Activated CD4-positive, alpha-beta memory T cell treated with anti-CD3 and anti-CD28 coated beads, Interleukin-2, amount 10 ng/mL, durations not matched to agents 7 days and 5 days (primary cell): ENCODE results near the gene KRTAP19-7. TPM values are rescaled to one million over a fixed set of nuclear protein-coding genes. Genes with fewer than 3 reads are reported as not detected.

Source experiments
- CTCF ChIA-PET: fragments of 350-600 bp; sonication (Branson Sonifier 250); formaldehyde crosslinking; loops from one replicate; lab custom pipeline; 2021; ENCODE audit warnings: antibody characterized with exemption, inconsistent platforms; lab: Charles Lee
- POLR2A ChIA-PET: fragments of 350-600 bp; sonication (Branson Sonifier 250); formaldehyde crosslinking; loops from one replicate; lab custom pipeline; 2021; ENCODE audit warnings: antibody characterized with exemption; lab: Charles Lee
- DNase-seq: peaks from one replicate; pipeline ENCODE4 v3.0.0-alpha.2; 2020
- H3K27ac Mint-ChIP-seq: one replicate; pipeline ENCODE4 v1.8.0; 2021; ENCODE audit warnings: mild to moderate bottlenecking, mixed read lengths
- H3K27me3 Mint-ChIP-seq: one replicate; pipeline ENCODE4 v1.8.0; 2021; ENCODE audit warnings: mixed read lengths
- H3K36me3 Mint-ChIP-seq: one replicate; pipeline ENCODE4 v1.8.0; 2021; ENCODE audit warnings: low read depth, mixed read lengths
- H3K4me1 Mint-ChIP-seq: one replicate; pipeline ENCODE4 v1.8.0; 2021; ENCODE audit warnings: mixed read lengths
- H3K4me3 Mint-ChIP-seq: one replicate; pipeline ENCODE4 v1.8.0; 2021; ENCODE audit warnings: mild to moderate bottlenecking, mixed read lengths
- H3K9me3 Mint-ChIP-seq: one replicate; pipeline ENCODE4 v1.8.0; 2021; ENCODE audit warnings: mixed read lengths
- total RNA-seq, 2 experiments: library from RNA; stranded (reverse); gene quantifications; one replicate each; pipeline ENCODE4 v1.2.3, GENCODE V29; 2021

The KRTAP19-7 gene
- total RNA-seq, 2 experiments from 2014 or later = not detected

GRCh38 chr21:30555095-30555494 lies 6.0 kb downstream of the KRTAP19-7 start:
- Mint-ChIP-seq H3K27me3 (no peaks in the 10 kb centered on the region), H3K27ac (no peak overlapping the region), H3K36me3 (no peaks in the 10 kb centered on the region), H3K4me1 (no peaks in the 10 kb centered on the region), H3K9me3 (no peaks in the 10 kb centered on the region), H3K4me3 (no peak overlapping the region)
- ChIA-PET CTCF (no interaction called here), POLR2A (no interaction called here)
- no peak for DNase-seq

GRCh38 chr21:30552782-30553181 lies 8.3 kb downstream of the KRTAP19-7 start:
- POLR2A ChIA-PET = no interaction called here
- H3K9me3 Mint-ChIP-seq = no peaks in the 10 kb centered on the region
- H3K4me3 Mint-ChIP-seq = no peak overlapping the region
- DNase-seq = no peak
- H3K36me3 Mint-ChIP-seq = no peaks in the 10 kb centered on the region
- CTCF ChIA-PET = interaction anchor here (0.5 kb wide), 1 partner anchor 527 kb away, joined by 5 read pairs; no protein-coding TSS in a partner anchor
- H3K27ac Mint-ChIP-seq = no peak overlapping the region
- H3K4me1 Mint-ChIP-seq = no peaks in the 10 kb centered on the region
- H3K27me3 Mint-ChIP-seq = peaks cover 2% of the 10 kb centered on the region

- Mint-ChIP-seq H3K27ac (no peak within 1 kb of the TSS), H3K4me3 (no peak within 1 kb of the TSS), H3K36me3 (no peaks in the 10 kb centered on the region), H3K9me3 (no peaks in the 10 kb centered on the region), H3K4me1 (no peaks in the 10 kb centered on the region), H3K27me3 (no peaks in the 10 kb centered on the region)
- POLR2A ChIA-PET = no interaction called here
- no peak for DNase-seq
- CTCF ChIA-PET = no interaction called here
Observed at GRCh38 chr21:30541764-30542163, 19.4 kb downstream of the KRTAP19-7 start, which contains the start of gene KRTAP19-6. KRTAP19-6 (minus strand) TSS chr21:30541864; CDS start chr21:30541833, 31 bp downstream.

GRCh38 chr21:30518876-30519275 lies 42.2 kb downstream of the KRTAP19-7 start:
- DNase-seq = no peak
- Mint-ChIP-seq H3K27ac (no peak overlapping the region), H3K36me3 (no peaks in the 10 kb centered on the region), H3K27me3 (no peaks in the 10 kb centered on the region), H3K4me3 (no peak overlapping the region), H3K9me3 (no peaks in the 10 kb centered on the region), H3K4me1 (no peaks in the 10 kb centered on the region)
- ChIA-PET POLR2A (no interaction called here), CTCF (no interaction called here)

- no peaks in the 10 kb centered on the region for H3K4me1 Mint-ChIP-seq
- no peak for DNase-seq
- H3K27me3 Mint-ChIP-seq = no peaks in the 10 kb centered on the region
- POLR2A ChIA-PET = no interaction called here
- H3K27ac Mint-ChIP-seq = no peak overlapping the region
- H3K4me3 Mint-ChIP-seq = no peak overlapping the region
- no peaks in the 10 kb centered on the region for H3K9me3 Mint-ChIP-seq
- CTCF ChIA-PET = no interaction called here
- no peaks in the 10 kb centered on the region for H3K36me3 Mint-ChIP-seq
Observed at GRCh38 chr21:30515681-30516080, 45.4 kb downstream of the KRTAP19-7 start.

Other genes with a start within 250 kb of the KRTAP19-7 start
- not detected for gene KRTAP26-1, start 241.0 kb downstream of the KRTAP19-7 start, total RNA-seq
- not detected for gene KRTAP27-1, start 223.6 kb downstream of the KRTAP19-7 start, total RNA-seq
- not detected for gene KRTAP23-1, start 212.7 kb downstream of the KRTAP19-7 start, total RNA-seq
- gene KRTAP13-2, start 189.0 kb downstream of the KRTAP19-7 start, total RNA-seq = not detected
- gene KRTAP13-1, start 165.3 kb downstream of the KRTAP19-7 start, total RNA-seq = not detected
- gene KRTAP13-3, start 135.4 kb downstream of the KRTAP19-7 start, total RNA-seq = not detected
- gene KRTAP13-4, start 131.1 kb downstream of the KRTAP19-7 start, total RNA-seq = not detected
- not detected for gene KRTAP15-1, start 121.0 kb downstream of the KRTAP19-7 start, total RNA-seq
- gene KRTAP19-1, start 80.9 kb downstream of the KRTAP19-7 start, total RNA-seq = not detected
- gene KRTAP19-2, start 73.9 kb downstream of the KRTAP19-7 start, total RNA-seq = not detected
- gene KRTAP19-3, start 69.3 kb downstream of the KRTAP19-7 start, total RNA-seq = not detected
- not detected for gene KRTAP19-4, start 64.1 kb downstream of the KRTAP19-7 start, total RNA-seq
- gene KRTAP19-5, start 59.2 kb downstream of the KRTAP19-7 start, total RNA-seq = not detected
- not detected for gene KRTAP19-6, start 19.4 kb downstream of the KRTAP19-7 start, total RNA-seq
- not detected for gene KRTAP22-2, start 29.1 kb upstream of the KRTAP19-7 start, total RNA-seq
- gene KRTAP6-3, start 31.1 kb upstream of the KRTAP19-7 start, total RNA-seq = not detected
- gene KRTAP6-2, start 37.6 kb upstream of the KRTAP19-7 start, total RNA-seq = not detected
- not detected for gene KRTAP22-1, start 39.8 kb upstream of the KRTAP19-7 start, total RNA-seq
- not detected for gene KRTAP6-1, start 52.6 kb upstream of the KRTAP19-7 start, total RNA-seq
- gene KRTAP20-1, start 55.1 kb upstream of the KRTAP19-7 start, total RNA-seq = not detected
- gene KRTAP20-4, start 59.3 kb upstream of the KRTAP19-7 start, total RNA-seq = not detected
- gene KRTAP20-2, start 73.9 kb upstream of the KRTAP19-7 start, total RNA-seq = not detected
- not detected for gene KRTAP20-3, start 81.5 kb upstream of the KRTAP19-7 start, total RNA-seq
- not detected for gene KRTAP21-3, start 157.5 kb upstream of the KRTAP19-7 start, total RNA-seq
- not detected for gene KRTAP21-2, start 185.9 kb upstream of the KRTAP19-7 start, total RNA-seq
- gene KRTAP21-1, start 194.1 kb upstream of the KRTAP19-7 start, total RNA-seq = not detected